GM12878 (cell line): ENCODE results near the gene WIPF2. TPM values are rescaled to one million over a fixed set of nuclear protein-coding genes. Genes with fewer than 3 reads are reported as not detected.

ENCODE experiments used
- ATAC-seq: fragments of 200-7000 bp; cut with Tn5 transposase; 3 replicates; pipeline ENCODE4 v1.9.1; 2020; ENCODE audit warnings: mild to moderate bottlenecking, moderate library complexity
- BruUV-seq: library from RNA; stranded (reverse); fragments of 400-500 nt; replicated peaks from 2 replicates; lab custom pipeline; 2021; lab: Mats Ljungman, UMichigan
- CTCF ChIA-PET: fragments of 300-600 bp; sonication (Branson Sonifier 250); formaldehyde crosslinking; extraction: SDS; loops from one replicate; lab custom pipeline; 2021; ENCODE audit warnings: inconsistent platforms; lab: Yijun Ruan, JAX
- POLR2A ChIA-PET: fragments of 350-600 bp; formaldehyde crosslinking; extraction: SDS; loops from one replicate; lab custom pipeline; 2021; ENCODE audit warnings: inconsistent platforms; lab: Charles Lee
- RAD21 ChIA-PET: fragments of 300-600 bp; sonication (Branson Sonifier 250); formaldehyde crosslinking; loops from one replicate; lab custom pipeline; 2023; ENCODE audit warnings: antibody characterized with exemption; ENCODE audit not compliant: unreplicated experiment; lab: Charles Lee
- SMC1A ChIA-PET: fragments of 300-600 bp; sonication (Branson Sonifier 250); formaldehyde crosslinking; loops from one replicate; lab custom pipeline; 2023; ENCODE audit not compliant: unreplicated experiment, uncharacterized antibody; lab: Charles Lee
- DNase-seq: peaks from one replicate; pipeline ENCODE4 v3.0.0-alpha.2; 2011; ENCODE audit warnings: low read depth, low spot score
- FAIRE-seq: peaks from 3 replicates; lab custom pipeline; 2011; peaks lifted over from hg19 to GRCh38; lab: Jason Lieb, UNC
- H2AFZ ChIP-seq: 2 replicates; pipeline ENCODE4 v1.6.0; 2011; ENCODE audit warnings: low read depth, low read length, control low read depth; ENCODE audit not compliant: control insufficient read depth
- H3K27ac ChIP-seq: 2 replicates; pipeline ENCODE4 v1.5.1; 2011; ENCODE audit warnings: control low read depth; ENCODE audit not compliant: control insufficient read depth, insufficient read depth
- H3K27me3 ChIP-seq, 2 experiments: replicated peaks in 1 of 2; 2 replicates each; pipeline versions ENCODE4 v1.6.0 to v1.6.1; 2011; ENCODE audit warnings: low read length in 1 of 2; ENCODE audit not compliant: control insufficient read depth in 2 of 2, insufficient read depth in 2 of 2
- H3K36me3 ChIP-seq, 2 experiments: 2 replicates each; pipeline ENCODE4 v1.5.1; 2011; ENCODE audit warnings: low read length in 1 of 2; ENCODE audit not compliant: control insufficient read depth in 2 of 2, insufficient read depth in 2 of 2
- H3K4me1 ChIP-seq: 2 replicates; pipeline ENCODE4 v1.6.1; 2011; ENCODE audit warnings: mild to moderate bottlenecking, low read length, moderate library complexity, mixed read lengths; ENCODE audit not compliant: control insufficient read depth, insufficient read depth
- H3K4me2 ChIP-seq: 2 replicates; pipeline ENCODE4 v1.6.0; 2011; ENCODE audit warnings: control low read depth; ENCODE audit not compliant: control insufficient read depth, insufficient read depth
- H3K4me3 ChIP-seq: fragments of 200-600 bp; sonication (generic); 2 replicates; pipeline ENCODE4 v1.5.1; 2016
- H3K79me2 ChIP-seq: 2 replicates; pipeline ENCODE4 v1.6.0; 2011; ENCODE audit warnings: low read length; ENCODE audit not compliant: control insufficient read depth, insufficient read depth
- H3K9ac ChIP-seq: 2 replicates; pipeline ENCODE4 v1.8.0; 2011; ENCODE audit warnings: low read length, control low read depth, mixed read lengths; ENCODE audit not compliant: control insufficient read depth, insufficient read depth
- H3K9me3 ChIP-seq: replicated peaks from 3 replicates; pipeline ENCODE4 v1.5.1; 2011; ENCODE audit warnings: mild to moderate bottlenecking, low read length; ENCODE audit not compliant: control insufficient read depth, insufficient read depth
- H4K20me1 ChIP-seq: 2 replicates; pipeline ENCODE4 v1.6.0; 2011; ENCODE audit not compliant: control insufficient read depth, insufficient read depth
- CEBPB ChIP-seq, 2 experiments: fragments of 150-350 bp in 1 of 2; IDR thresholded peaks; 2 replicates each; pipeline ENCODE4 v1.6.1; 2012 to 2014; ENCODE audit warnings: low read depth in 2 of 2, low read length in 2 of 2, borderline replicate concordance in 1 of 2, inconsistent platforms in 1 of 2
- FOS ChIP-seq: IDR thresholded peaks from 3 replicates; pipeline ENCODE4 v1.6.1; 2011; ENCODE audit warnings: borderline replicate concordance; ENCODE audit not compliant: insufficient read length; ENCODE audit errors: extremely low read depth
- IKZF2 ChIP-seq, 2 experiments: fragments of 450-650 bp; IDR thresholded peaks; 2 replicates each; pipeline ENCODE4 v1.6.1; 2017; ENCODE audit warnings: mild to moderate bottlenecking in 2 of 2, moderate library complexity in 2 of 2
- MTA2 ChIP-seq: fragments of 450-650 bp; IDR thresholded peaks from 2 replicates; pipeline ENCODE4 v1.6.1; 2016; ENCODE audit warnings: low read depth, mild to moderate bottlenecking, moderate library complexity
- MXI1 ChIP-seq: fragments of 150-350 bp; IDR thresholded peaks from 2 replicates; pipeline ENCODE4 v1.6.1; 2011; ENCODE audit warnings: low read depth, mild to moderate bottlenecking, inconsistent platforms, low read length, improper control_type of control experiment
- RBBP5 ChIP-seq: fragments of 200-600 bp; sonication (generic); conservative IDR thresholded peaks from 2 replicates; pipeline ENCODE4 v1.6.1; 2016
- SIN3A ChIP-seq: IDR thresholded peaks from 2 replicates; pipeline ENCODE4 v1.6.1; 2012; ENCODE audit warnings: low read depth, low read length, improper control_type of control experiment
- SIX5 ChIP-seq: IDR thresholded peaks from 2 replicates; pipeline ENCODE4 v1.6.1; 2011; ENCODE audit warnings: mild to moderate bottlenecking, low read depth, low read length, moderate library complexity; ENCODE audit not compliant: severe bottlenecking
- WRNIP1 ChIP-seq: IDR thresholded peaks from 2 replicates; pipeline ENCODE4 v1.6.1; 2011; ENCODE audit warnings: low read depth, low read length, improper control_type of control experiment, borderline replicate concordance
- WGBS: methylation state at CpG from one replicate; pipeline ENCODE4 v1.1.6; 2016; ENCODE audit warnings: low lambda C conversion rate; ENCODE audit not compliant: insufficient replicate concordance, insufficient coverage; ENCODE audit errors: missing lambda C conversion rate; 5-methylcytosine and 5-hydroxymethylcytosine counted together
- in situ Hi-C: fragments of 300-500 bp; cut with MboI; formaldehyde crosslinking; loops from 9 replicates; pipeline ENCODE4 v1.14.3; 2018; ENCODE audit warnings: mixed read lengths
- intact Hi-C: fragments of 100-400 bp; cut with micrococcal nuclease; formaldehyde crosslinking; loops from one replicate; pipeline ENCODE4 v1.14.2; 2022; ENCODE audit not compliant: unreplicated experiment
- polyA plus RNA-seq, 11 experiments: library from polyadenylated mRNA; depleted of rRNA in 4 of 11; unstranded in 6 of 11; stranded (reverse) in 5 of 11; fragments of >200 nt; fragmentation: Nextera tagmentation in 4 of 11; fragmentation: Illumina TruSeq in 1 of 11; extraction: Ambion mirVana in 4 of 11; extraction: Trizol in 1 of 11; gene quantifications; 1 replicate in 1 of 11; 2 replicates in 10 of 11; pipeline versions ENCODE4 v1.2.1 to v1.2.3, GENCODE V29; 2011 to 2016; ENCODE audit warnings: inconsistent platforms in 2 of 11, missing spikeins in 2 of 11, low read depth in 1 of 11
- total RNA-seq, 4 experiments: library from RNA; depleted of rRNA in 3 of 4; stranded (reverse); fragments of >200 nt in 3 of 4; fragmentation: Illumina TruSeq in 1 of 4; extraction: Trizol in 1 of 4; gene quantifications; 2 replicates each; pipeline versions ENCODE4 v1.2.1 to v1.2.3, GENCODE V29; 2013 to 2021
- TF ChIP-seq, protein P1 (sequence below): IDR thresholded peaks from 2 replicates; pipeline ENCODE4 v1.6.1; 2012; ENCODE audit warnings: mild to moderate bottlenecking, low read depth, low read length
- TF ChIP-seq, protein P2 (sequence below): IDR thresholded peaks from 2 replicates; pipeline ENCODE4 v1.6.1; 2011; ENCODE audit warnings: borderline replicate concordance, low read depth, mild to moderate bottlenecking, moderate library complexity, mixed read lengths, low read length; ENCODE audit not compliant: insufficient read depth; ENCODE audit errors: extremely low read length
- TF ChIP-seq, protein P3 (sequence below): fragments of 450-650 bp; IDR thresholded peaks from 2 replicates; pipeline ENCODE4 v1.6.1; 2018; ENCODE audit warnings: mild to moderate bottlenecking, low read depth, moderate library complexity; ENCODE audit not compliant: partially characterized antibody

Gene WIPF2
- total and polyA plus RNA-seq, 10 of the 15 experiments (the other 5 are each of a cell fraction or from before 2014, with no cell fraction given): 4.2 to 20.8 (median 7.1) TPM

DNA sequence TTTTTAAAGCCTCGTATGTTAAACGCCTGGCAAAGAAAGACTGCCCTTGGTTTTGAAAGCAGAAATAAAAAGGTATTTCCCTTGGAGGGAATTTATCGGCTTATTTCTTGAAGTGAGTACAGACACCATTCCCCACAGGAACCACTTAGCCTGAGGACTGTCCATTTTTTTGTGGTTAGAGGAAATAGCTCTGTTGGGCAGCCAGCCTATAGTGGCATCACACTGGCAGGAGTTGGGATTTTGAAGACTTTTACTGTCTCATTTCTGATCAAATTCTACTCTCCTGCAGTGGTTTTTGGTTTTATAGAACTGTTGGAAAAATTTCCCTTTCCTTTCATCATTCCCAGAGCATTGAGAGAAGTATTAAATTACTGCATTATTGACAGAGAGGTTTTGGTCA lies 34.5 kb downstream of the WIPF2 start (continued):
- TF ChIP-seq, protein P1, sequence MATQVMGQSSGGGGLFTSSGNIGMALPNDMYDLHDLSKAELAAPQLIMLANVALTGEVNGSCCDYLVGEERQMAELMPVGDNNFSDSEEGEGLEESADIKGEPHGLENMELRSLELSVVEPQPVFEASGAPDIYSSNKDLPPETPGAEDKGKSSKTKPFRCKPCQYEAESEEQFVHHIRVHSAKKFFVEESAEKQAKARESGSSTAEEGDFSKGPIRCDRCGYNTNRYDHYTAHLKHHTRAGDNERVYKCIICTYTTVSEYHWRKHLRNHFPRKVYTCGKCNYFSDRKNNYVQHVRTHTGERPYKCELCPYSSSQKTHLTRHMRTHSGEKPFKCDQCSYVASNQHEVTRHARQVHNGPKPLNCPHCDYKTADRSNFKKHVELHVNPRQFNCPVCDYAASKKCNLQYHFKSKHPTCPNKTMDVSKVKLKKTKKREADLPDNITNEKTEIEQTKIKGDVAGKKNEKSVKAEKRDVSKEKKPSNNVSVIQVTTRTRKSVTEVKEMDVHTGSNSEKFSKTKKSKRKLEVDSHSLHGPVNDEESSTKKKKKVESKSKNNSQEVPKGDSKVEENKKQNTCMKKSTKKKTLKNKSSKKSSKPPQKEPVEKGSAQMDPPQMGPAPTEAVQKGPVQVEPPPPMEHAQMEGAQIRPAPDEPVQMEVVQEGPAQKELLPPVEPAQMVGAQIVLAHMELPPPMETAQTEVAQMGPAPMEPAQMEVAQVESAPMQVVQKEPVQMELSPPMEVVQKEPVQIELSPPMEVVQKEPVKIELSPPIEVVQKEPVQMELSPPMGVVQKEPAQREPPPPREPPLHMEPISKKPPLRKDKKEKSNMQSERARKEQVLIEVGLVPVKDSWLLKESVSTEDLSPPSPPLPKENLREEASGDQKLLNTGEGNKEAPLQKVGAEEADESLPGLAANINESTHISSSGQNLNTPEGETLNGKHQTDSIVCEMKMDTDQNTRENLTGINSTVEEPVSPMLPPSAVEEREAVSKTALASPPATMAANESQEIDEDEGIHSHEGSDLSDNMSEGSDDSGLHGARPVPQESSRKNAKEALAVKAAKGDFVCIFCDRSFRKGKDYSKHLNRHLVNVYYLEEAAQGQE: no peak
- TF ChIP-seq, protein P2, sequence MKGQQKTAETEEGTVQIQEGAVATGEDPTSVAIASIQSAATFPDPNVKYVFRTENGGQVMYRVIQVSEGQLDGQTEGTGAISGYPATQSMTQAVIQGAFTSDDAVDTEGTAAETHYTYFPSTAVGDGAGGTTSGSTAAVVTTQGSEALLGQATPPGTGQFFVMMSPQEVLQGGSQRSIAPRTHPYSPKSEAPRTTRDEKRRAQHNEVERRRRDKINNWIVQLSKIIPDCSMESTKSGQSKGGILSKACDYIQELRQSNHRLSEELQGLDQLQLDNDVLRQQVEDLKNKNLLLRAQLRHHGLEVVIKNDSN: no peak
- TF ChIP-seq MXI1 (no peak), SIX5 (no peak)
- TF ChIP-seq, all 136 proteins: peak for 0

DNA sequence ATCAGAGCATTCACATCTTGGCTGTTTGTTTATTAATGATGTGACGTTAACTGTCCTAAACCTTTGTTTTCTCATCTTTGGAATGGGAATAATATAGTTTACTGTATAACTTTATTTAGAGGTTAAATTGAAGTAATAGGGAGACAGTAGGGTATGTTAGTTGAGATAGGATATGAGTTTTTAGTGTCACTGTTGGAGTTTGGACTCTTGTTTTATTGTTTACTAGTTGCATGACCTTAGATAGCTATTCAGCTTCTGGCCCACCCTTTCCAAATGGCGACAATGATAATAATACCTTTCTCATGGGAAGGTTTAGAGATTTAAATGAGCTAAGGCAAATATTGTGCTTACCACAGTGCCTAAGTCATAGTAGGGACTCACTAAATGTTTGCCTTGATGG lies 40.4 kb downstream of the WIPF2 start:
- Histone ChIP-seq H2AFZ (no peak overlapping the region), H3K27ac (no peak overlapping the region), H3K4me1 (no peaks in the 10 kb centered on the region), H3K4me2 (no peak overlapping the region), H3K9ac (no peak overlapping the region), H4K20me1 (no peaks in the 10 kb centered on the region), H3K4me3 (no peak overlapping the region), H3K79me2 (no peaks in the 10 kb centered on the region), H3K9me3 (no peaks in the 10 kb centered on the region), H3K36me3 (peaks cover 7 to 10% of the 10 kb centered on the region in 2 experiments), H3K27me3 (no peaks in the 10 kb centered on the region)
- SMC1A ChIA-PET: interaction anchor here (1.3 kb wide), 1 partner anchor 8 kb away, joined by 3 read pairs; no protein-coding TSS in a partner anchor
- CTCF ChIA-PET: interaction anchor here (1.0 to 1.8 kb wide), 2 partner anchors 14 to 58 kb away, joined by 3 to 11 read pairs; no protein-coding TSS in a partner anchor
- ATAC-seq: no peak
- BruUV-seq: no TSS peak
- no peak for DNase-seq
- in situ Hi-C loops (no loop called here), intact Hi-C loops (no loop called here)
- RAD21 ChIA-PET: no interaction called here
- POLR2A ChIA-PET: interaction anchor here (0.6 to 0.8 kb wide), 4 partner anchors 12 to 149 kb away, joined by 4 to 5 read pairs (median 5); no protein-coding TSS in a partner anchor
- FAIRE-seq: no peak
- WGBS: 93% methylated on average over 2 of the region's 2 CpGs
- TF ChIP-seq FOS (no peak), SIN3A (no peak), CEBPB (IDR thresholded peaks at IDR 0.05; ENCODE audit: borderline replicate concordance in 1 of 2, low read depth in 2 of 2, low read length in 2 of 2) (no peak), MTA2 (no peak), RBBP5 (no peak), IKZF2 (IDR thresholded peaks at IDR 0.05) (no peak), WRNIP1 (no peak)
- TF ChIP-seq, protein P3, sequence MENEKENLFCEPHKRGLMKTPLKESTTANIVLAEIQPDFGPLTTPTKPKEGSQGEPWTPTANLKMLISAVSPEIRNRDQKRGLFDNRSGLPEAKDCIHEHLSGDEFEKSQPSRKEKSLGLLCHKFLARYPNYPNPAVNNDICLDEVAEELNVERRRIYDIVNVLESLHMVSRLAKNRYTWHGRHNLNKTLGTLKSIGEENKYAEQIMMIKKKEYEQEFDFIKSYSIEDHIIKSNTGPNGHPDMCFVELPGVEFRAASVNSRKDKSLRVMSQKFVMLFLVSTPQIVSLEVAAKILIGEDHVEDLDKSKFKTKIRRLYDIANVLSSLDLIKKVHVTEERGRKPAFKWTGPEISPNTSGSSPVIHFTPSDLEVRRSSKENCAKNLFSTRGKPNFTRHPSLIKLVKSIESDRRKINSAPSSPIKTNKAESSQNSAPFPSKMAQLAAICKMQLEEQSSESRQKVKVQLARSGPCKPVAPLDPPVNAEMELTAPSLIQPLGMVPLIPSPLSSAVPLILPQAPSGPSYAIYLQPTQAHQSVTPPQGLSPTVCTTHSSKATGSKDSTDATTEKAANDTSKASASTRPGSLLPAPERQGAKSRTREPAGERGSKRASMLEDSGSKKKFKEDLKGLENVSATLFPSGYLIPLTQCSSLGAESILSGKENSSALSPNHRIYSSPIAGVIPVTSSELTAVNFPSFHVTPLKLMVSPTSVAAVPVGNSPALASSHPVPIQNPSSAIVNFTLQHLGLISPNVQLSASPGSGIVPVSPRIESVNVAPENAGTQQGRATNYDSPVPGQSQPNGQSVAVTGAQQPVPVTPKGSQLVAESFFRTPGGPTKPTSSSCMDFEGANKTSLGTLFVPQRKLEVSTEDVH: no peak
